ENCODE results near the gene CDHR1. TPM values are rescaled to one million over a fixed set of nuclear protein-coding genes. Genes with fewer than 3 reads are reported as not detected.

CDHR1 gene
- total and polyA plus RNA-seq, 2 of the 8 experiments (the other 6 are each of a cell fraction or from before 2014, with no cell fraction given) = 3.9 to 10.5 TPM

- H3K4me3 ChIP-seq (ENCODE audit: extremely low read depth in 1 of 4, insufficient read depth in 2 of 4, low read depth in 3 of 4, low read length in 4 of 4) = no peak overlapping the region
- no peak for DNase-seq (ENCODE audit: low read depth in 1 of 2, low spot score in 2 of 2)
- no peak overlapping the region for H2BK12ac ChIP-seq (ENCODE audit: low read depth, low read length)
- H3K14ac ChIP-seq (ENCODE audit: insufficient read length) = no peak overlapping the region
- ChIA-PET CTCF (ENCODE audit: partially characterized antibody) (interaction anchor here (1.1 to 10.9 kb wide), 7 partner anchors 8 to 50 kb away, joined by 3 to 95 read pairs (median 7); no protein-coding TSS in a partner anchor), POLR2A (ENCODE audit: partially characterized antibody) (interaction anchor here (1.0 to 2.8 kb wide), 4 partner anchors 8 to 16 kb away, joined by 4 to 16 read pairs (median 10); partner anchors contain the start of gene GHITM)
- H3K56ac ChIP-seq (replicated peaks; ENCODE audit: insufficient read length, low read depth, low read length) = no peak overlapping the region
- H2BK5ac ChIP-seq (ENCODE audit: low read depth, low read length) = no peak overlapping the region
- peaks cover 3 to 27% (median 16%) of the 10 kb centered on the region in 4 experiments; a peak in 7 of 8 replicates for H3K36me3 ChIP-seq (ENCODE audit: control insufficient read depth in 2 of 4, insufficient read depth in 4 of 4, low read length in 3 of 4)
- H4K20me1 ChIP-seq (replicated peaks in 1 of 2; ENCODE audit: control insufficient read depth in 1 of 2, insufficient read depth in 2 of 2, low read length in 2 of 2) = no peaks in the 10 kb centered on the region
- no peak overlapping the region for H2BK20ac ChIP-seq (ENCODE audit: low read length)
- H3K27me3 ChIP-seq (replicated peaks in 1 of 4; ENCODE audit: control insufficient read depth in 3 of 4, extremely low read depth in 1 of 4, insufficient read depth in 3 of 4, low read length in 3 of 4) = no peaks in the 10 kb centered on the region
- H2AFZ ChIP-seq (ENCODE audit: low read length) = no peak overlapping the region
- H3K27ac ChIP-seq (ENCODE audit: low read depth, low read length) = no peak overlapping the region
- no peak overlapping the region for H2BK120ac ChIP-seq (replicated peaks; ENCODE audit: low read depth, low read length)
- no peak overlapping the region for H3K9ac ChIP-seq (replicated peaks in 1 of 4; ENCODE audit: extremely low read depth in 1 of 4, low read depth in 3 of 4, low read length in 3 of 4)
- no peaks in the 10 kb centered on the region for H3K79me1 ChIP-seq (ENCODE audit: low read depth, low read length)
- WGBS, 2 experiments (ENCODE audit: extremely low coverage in 1 of 2, insufficient coverage in 1 of 2, insufficient read length in 1 of 2, insufficient replicate concordance in 2 of 2, low coverage in 1 of 2, low lambda C conversion rate in 2 of 2, missing lambda C conversion rate in 1 of 2) = 91% methylated on average over 2 of the region's 2 CpGs; no CpG with 5 or more reads in 1 of the 2 experiments
- H4K91ac ChIP-seq (replicated peaks; ENCODE audit: insufficient read length, low read length) = no peak overlapping the region
- H3K18ac ChIP-seq (ENCODE audit: extremely low read depth, low read length) = no peak overlapping the region
- no peaks in the 10 kb centered on the region for H3K79me2 ChIP-seq (ENCODE audit: control insufficient read depth in 1 of 2, insufficient read depth in 2 of 2, low read length in 2 of 2)
- no peak overlapping the region for H2AK5ac ChIP-seq (ENCODE audit: low read depth, low read length)
- H4K5ac ChIP-seq (ENCODE audit: insufficient read length, low read depth, low read length) = no peak overlapping the region
- H4K8ac ChIP-seq (ENCODE audit: extremely low read depth, insufficient read depth, low read length) = no peak overlapping the region
- no peak overlapping the region for H2BK15ac ChIP-seq (ENCODE audit: low read length)
- peaks cover 0 to 13% (median 5%) of the 10 kb centered on the region in 4 experiments; a peak in 5 of 7 replicates for H3K4me1 ChIP-seq (replicated peaks in 1 of 4; ENCODE audit: control insufficient read depth in 3 of 4, insufficient read depth in 4 of 4, low read length in 3 of 4)
- no peak overlapping the region for H3K4ac ChIP-seq (replicated peaks; ENCODE audit: insufficient read length, low read depth, low read length)
- H3K9me3 ChIP-seq (ENCODE audit: insufficient read depth in 2 of 2, low read depth in 1 of 2, low read length in 1 of 2) = no peaks in the 10 kb centered on the region
- no peak overlapping the region for H3K23ac ChIP-seq (ENCODE audit: insufficient read length)
- no peak for FAIRE-seq
- H3K23me2 ChIP-seq (ENCODE audit: low read depth, low read length) = no peaks in the 10 kb centered on the region
- no peak overlapping the region for H3K4me2 ChIP-seq (ENCODE audit: insufficient read depth in 1 of 2, low read depth in 2 of 2, low read length in 2 of 2)
- TF ChIP-seq E2F6 (IDR thresholded peaks at IDR 0.05) (no peak), CBX5 (IDR thresholded peaks at IDR 0.05; ENCODE audit: low read depth, low read length) (no peak), ZNF274 (IDR thresholded peaks at IDR 0.05; ENCODE audit: borderline replicate concordance, extremely low read depth, low read length) (no peak), SIX5 (IDR thresholded peaks at IDR 0.05; ENCODE audit: low read depth, low read length) (no peak), TCF12 (IDR thresholded peaks at IDR 0.05; ENCODE audit: low read depth, low read length) (no peak), TAF7 (optimal IDR thresholded peaks at IDR 0.05; ENCODE audit: borderline replicate concordance, low read depth, low read length) (no peak), SRF (IDR thresholded peaks at IDR 0.05; ENCODE audit: low read depth, low read length) (no peak), FOSL1 (IDR thresholded peaks at IDR 0.05; ENCODE audit: insufficient read depth, low read depth, low read length) (no peak), RXRA (IDR thresholded peaks at IDR 0.05; ENCODE audit: insufficient read depth, low read depth, low read length) (no peak), GTF2F1 (IDR thresholded peaks at IDR 0.05; ENCODE audit: borderline replicate concordance, low read depth, low read length) (no peak), KDM1A (IDR thresholded peaks at IDR 0.05; ENCODE audit: borderline replicate concordance, low read length) (no peak), GABPA (IDR thresholded peaks at IDR 0.05; ENCODE audit: borderline replicate concordance, insufficient read depth, low read length) (no peak), MAX (IDR thresholded peaks at IDR 0.05) (no peak), MAFK (IDR thresholded peaks at IDR 0.05; ENCODE audit: low read depth, low read length) (no peak)
Observed at GRCh38 chr10:84156009-84156408, 38.3 kb upstream of the CDHR1 start.

Measured in H1 (cell line).